ENCODE results near the gene COQ8A. TPM values are rescaled to one million over a fixed set of nuclear protein-coding genes. Genes with fewer than 3 reads are reported as not detected.

The COQ8A gene
- total and polyA plus RNA-seq, 5 donors = 130 to 238 (median 201) TPM

DNA sequence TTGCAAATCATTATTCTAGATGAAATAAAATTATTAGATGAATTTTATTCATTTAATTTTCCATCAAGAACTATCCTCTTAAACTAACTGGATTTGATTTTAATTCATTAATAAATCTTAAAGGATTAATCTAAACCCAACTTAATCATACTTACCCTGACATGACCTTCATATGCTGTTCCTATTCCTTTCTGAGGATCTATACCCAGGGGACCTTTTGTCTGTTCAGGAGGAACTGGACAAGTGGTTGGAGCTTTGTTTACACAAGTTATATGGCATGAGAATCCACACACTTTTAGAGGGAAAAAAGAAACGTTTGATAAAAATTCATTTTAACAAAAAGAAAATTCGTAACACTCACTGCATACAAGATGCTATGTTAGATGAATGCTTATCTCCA is 95.2 kb downstream of the COQ8A start:
- WGBS = 55% methylated on average over 2 of the region's 2 CpGs
- Histone ChIP-seq H3K9me3 (ENCODE audit: control insufficient read depth, low read length) (no peaks in the 10 kb centered on the region), H3K27me3 (ENCODE audit: control insufficient read depth, insufficient read depth) (no peaks in the 10 kb centered on the region), H3K4me1 (ENCODE audit: control insufficient read depth, insufficient read depth, low read length) (no peaks in the 10 kb centered on the region), H3K4me3 (ENCODE audit: low read length) (no peak overlapping the region), H3K27ac (ENCODE audit: low read length) (no peak overlapping the region)
- DNase-seq = no peak
- ATAC-seq = no peak
- intact Hi-C loops (cut with DNase I) = no loop called here

DNA sequence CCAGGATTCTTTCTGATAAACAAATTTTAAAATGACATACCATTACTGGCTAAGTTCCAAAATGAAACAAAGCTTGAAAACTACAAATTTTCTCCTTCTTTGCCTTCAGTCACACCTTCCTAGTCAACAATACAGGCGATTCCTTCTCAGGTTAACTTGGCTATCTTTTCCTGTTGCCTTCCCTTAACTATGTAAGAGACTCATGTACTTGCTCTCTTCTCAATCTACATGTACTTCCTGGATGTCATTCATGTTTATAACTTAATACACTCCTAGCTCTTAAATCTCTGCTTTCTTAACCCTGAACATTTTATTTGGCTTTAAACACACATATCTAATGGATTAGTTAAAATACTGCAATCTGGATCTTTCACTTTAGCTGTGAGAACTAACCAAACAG is 97.0 kb downstream of the COQ8A start:
- Histone ChIP-seq H3K27ac (ENCODE audit: low read length) (no peak overlapping the region), H3K4me1 (ENCODE audit: control insufficient read depth, insufficient read depth, low read length) (no peaks in the 10 kb centered on the region), H3K9me3 (ENCODE audit: control insufficient read depth, low read length) (no peaks in the 10 kb centered on the region), H3K4me3 (ENCODE audit: low read length) (no peak overlapping the region), H3K27me3 (ENCODE audit: control insufficient read depth, insufficient read depth) (no peaks in the 10 kb centered on the region)
- intact Hi-C loops (cut with DNase I) = no loop called here
- 83% methylated on average over 1 of the region's 1 CpG for WGBS
- no peak for DNase-seq
- ATAC-seq = no peak

Other genes with a start within 250 kb of the COQ8A start
- gene ITPKB, start 201.0 kb upstream of the COQ8A start, total RNA-seq = 10 to 100 TPM in 2 of 4 donors, 1 to 10 TPM in 2; 9.6 to 15.4 (median 11.1) TPM
- gene ITPKB, start 201.0 kb upstream of the COQ8A start, polyA plus RNA-seq = 9.6 TPM
- 10 to 100 TPM; 17.2 to 25.8 (median 20.3) TPM for gene PSEN2, start 69.7 kb upstream of the COQ8A start, total RNA-seq
- gene PSEN2, start 69.7 kb upstream of the COQ8A start, polyA plus RNA-seq = 15.4 TPM

Measured in right cardiac atrium (tissue), 5 donors.